HG03558 (cell line): ENCODE results near the gene OPRL1.

Source experiments
- ATAC-seq: cut with Tn5 transposase; IDR thresholded peaks from one replicate; pipeline ENCODE4 v1.9.1; 2021; ENCODE audit warnings: moderate number of reproducible peaks; ENCODE audit not compliant: unreplicated experiment; ENCODE audit errors: extremely low read depth

The OPRL1 gene

GRCh38 chr20:64070244-64070993 lies 9.5 kb upstream of the OPRL1 start:
- ATAC-seq, result no peak

- ATAC-seq, result no peak
Measured at GRCh38 chr20:64071341-64072332, 8.2 kb upstream of the OPRL1 start.

GRCh38 chr20:64072498-64073063 lies 7.3 kb upstream of the OPRL1 start:
- no peak for ATAC-seq

- no peak for ATAC-seq
Measured at GRCh38 chr20:64073476-64074183, 6.3 kb upstream of the OPRL1 start.

GRCh38 chr20:64074184-64074789 lies 5.6 kb upstream of the OPRL1 start:
- no peak for ATAC-seq

- no peak for ATAC-seq
Measured at GRCh38 chr20:64074963-64075362, 4.9 kb upstream of the OPRL1 start.

- no peak for ATAC-seq
Measured at GRCh38 chr20:64075556-64075955, 4.3 kb upstream of the OPRL1 start.

GRCh38 chr20:64076061-64076997 lies 3.6 kb upstream of the OPRL1 start:
- no peak for ATAC-seq

- no peak for ATAC-seq
Measured at GRCh38 chr20:64077094-64077493, 2.8 kb upstream of the OPRL1 start.

- no peak for ATAC-seq
Measured at GRCh38 chr20:64077541-64077875, 2.4 kb upstream of the OPRL1 start.

- no peak for ATAC-seq
Measured at GRCh38 chr20:64077876-64078551, 1.9 kb upstream of the OPRL1 start.

GRCh38 chr20:64078934-64079272 lies 979 bp upstream of the OPRL1 start:
- no peak for ATAC-seq

GRCh38 chr20:64079273-64080012 lies 439 bp upstream of the OPRL1 start, which contains the start of gene RGS19:
RGS19 (minus strand) TSS chr20:64079518; CDS start chr20:64076886, 2,632 bp downstream.
- ATAC-seq, result no peak

- ATAC-seq, result no peak
Measured at GRCh38 chr20:64080813-64081623, 1.1 kb downstream of the OPRL1 start.

- ATAC-seq, result no peak
Measured at GRCh38 chr20:64081624-64081964, 1.7 kb downstream of the OPRL1 start.

GRCh38 chr20:64082126-64082731 lies 2.3 kb downstream of the OPRL1 start:
- no peak for ATAC-seq
